AG10803 (cell line): Measurements from ENCODE around the gene LY9.

Experiments used
- DNase-seq: peaks from one replicate; pipeline ENCODE4 v3.0.0; 2010; ENCODE audit warnings: low read depth
- H3K4me3 ChIP-seq: 2 replicates; pipeline ENCODE4 v1.5.1; 2011; ENCODE audit warnings: mild to moderate bottlenecking, low read length, control low read depth
- TF ChIP-seq, protein P1 (sequence below): conservative IDR thresholded peaks from 2 replicates; pipeline ENCODE4 v1.5.1; 2011; ENCODE audit warnings: mild to moderate bottlenecking, low read length, control low read depth, inconsistent platforms

Gene LY9

DNA sequence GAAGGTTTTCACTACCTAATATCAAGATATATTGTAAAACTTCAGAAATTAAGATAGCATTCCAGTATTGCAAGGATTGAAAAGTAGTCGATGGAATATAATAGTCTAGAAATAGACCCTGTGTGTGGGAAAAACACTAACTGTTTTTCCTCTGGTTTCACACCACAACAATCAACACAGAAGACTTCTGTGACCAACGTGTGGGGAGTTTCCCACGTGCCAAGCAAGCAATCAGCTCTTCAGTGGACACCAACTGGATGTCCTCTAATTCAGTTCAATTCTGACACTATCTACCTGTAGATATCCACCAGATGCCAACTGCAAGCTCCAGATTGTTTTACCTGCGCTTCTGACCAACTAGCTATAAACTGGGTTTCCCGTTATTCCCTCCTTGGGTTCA, 54.6 kb downstream of the LY9 start:
- DNase-seq = no peak
- TF ChIP-seq, protein P1, sequence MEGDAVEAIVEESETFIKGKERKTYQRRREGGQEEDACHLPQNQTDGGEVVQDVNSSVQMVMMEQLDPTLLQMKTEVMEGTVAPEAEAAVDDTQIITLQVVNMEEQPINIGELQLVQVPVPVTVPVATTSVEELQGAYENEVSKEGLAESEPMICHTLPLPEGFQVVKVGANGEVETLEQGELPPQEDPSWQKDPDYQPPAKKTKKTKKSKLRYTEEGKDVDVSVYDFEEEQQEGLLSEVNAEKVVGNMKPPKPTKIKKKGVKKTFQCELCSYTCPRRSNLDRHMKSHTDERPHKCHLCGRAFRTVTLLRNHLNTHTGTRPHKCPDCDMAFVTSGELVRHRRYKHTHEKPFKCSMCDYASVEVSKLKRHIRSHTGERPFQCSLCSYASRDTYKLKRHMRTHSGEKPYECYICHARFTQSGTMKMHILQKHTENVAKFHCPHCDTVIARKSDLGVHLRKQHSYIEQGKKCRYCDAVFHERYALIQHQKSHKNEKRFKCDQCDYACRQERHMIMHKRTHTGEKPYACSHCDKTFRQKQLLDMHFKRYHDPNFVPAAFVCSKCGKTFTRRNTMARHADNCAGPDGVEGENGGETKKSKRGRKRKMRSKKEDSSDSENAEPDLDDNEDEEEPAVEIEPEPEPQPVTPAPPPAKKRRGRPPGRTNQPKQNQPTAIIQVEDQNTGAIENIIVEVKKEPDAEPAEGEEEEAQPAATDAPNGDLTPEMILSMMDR = no peak
- no peak overlapping the region for H3K4me3 ChIP-seq

DNA sequence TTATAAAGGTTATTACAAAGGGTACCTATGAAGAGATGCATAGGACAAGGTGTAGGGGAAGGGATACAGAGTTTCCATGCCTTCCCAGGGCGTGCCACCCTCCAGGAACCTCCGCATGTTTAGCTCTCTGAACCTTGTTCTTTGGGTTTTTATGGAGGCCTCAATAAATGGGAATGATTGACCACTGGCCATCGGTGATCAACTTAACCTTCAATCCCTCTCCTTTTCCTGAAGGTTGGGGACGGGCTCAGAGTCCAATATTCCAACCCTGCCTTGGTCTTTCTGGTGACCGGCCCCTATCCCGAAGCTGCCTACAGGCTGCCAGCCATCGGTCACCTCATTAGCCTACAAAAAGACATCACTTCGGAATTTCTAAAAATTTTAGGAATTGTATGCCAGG, 55.0 kb downstream of the LY9 start:
- no peak overlapping the region for H3K4me3 ChIP-seq
- DNase-seq = no peak
- TF ChIP-seq, protein P1 = no peak

DNA sequence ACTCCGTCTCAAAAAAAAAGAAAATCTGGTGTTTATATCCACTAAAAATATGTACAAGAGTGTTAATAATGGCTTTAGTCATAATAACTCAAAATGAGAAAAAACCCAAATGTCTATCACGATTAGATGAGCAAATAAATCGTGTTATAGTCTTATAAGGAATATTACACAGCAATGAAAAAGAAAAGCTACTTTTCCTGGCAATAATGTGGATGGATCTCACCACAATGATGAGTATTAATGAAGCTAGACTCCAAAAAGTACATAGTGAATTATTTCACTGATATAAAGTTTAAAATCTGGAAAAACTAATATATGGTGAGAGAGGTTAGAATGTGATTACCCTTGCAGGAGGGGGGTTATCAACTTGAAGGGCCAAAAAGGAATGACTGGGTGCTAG, 57.0 kb downstream of the LY9 start:
- no peak overlapping the region for H3K4me3 ChIP-seq
- TF ChIP-seq, protein P1 = no peak
- DNase-seq = no peak

DNA sequence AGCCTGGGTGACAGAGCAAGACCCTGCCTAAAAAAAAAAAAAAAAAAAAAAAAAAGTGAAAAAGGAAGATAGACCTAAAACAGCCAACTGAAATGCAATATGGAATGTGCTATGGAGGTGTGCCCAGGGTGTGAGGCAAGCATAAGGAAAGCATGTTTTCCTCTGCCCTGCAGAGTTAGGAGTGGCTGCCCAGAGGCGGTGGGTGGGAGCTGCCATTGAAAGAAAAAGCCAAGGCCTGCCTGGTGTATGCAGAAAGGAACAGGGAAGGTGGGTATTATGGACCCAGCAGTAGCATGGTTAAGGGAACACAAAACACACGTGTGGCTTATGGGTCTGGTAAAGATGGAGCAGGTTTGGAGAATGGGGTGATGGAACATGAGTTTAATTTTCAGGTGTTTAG, 57.8 kb downstream of the LY9 start:
- DNase-seq = no peak
- TF ChIP-seq, protein P1 = no peak
- no peak overlapping the region for H3K4me3 ChIP-seq

DNA sequence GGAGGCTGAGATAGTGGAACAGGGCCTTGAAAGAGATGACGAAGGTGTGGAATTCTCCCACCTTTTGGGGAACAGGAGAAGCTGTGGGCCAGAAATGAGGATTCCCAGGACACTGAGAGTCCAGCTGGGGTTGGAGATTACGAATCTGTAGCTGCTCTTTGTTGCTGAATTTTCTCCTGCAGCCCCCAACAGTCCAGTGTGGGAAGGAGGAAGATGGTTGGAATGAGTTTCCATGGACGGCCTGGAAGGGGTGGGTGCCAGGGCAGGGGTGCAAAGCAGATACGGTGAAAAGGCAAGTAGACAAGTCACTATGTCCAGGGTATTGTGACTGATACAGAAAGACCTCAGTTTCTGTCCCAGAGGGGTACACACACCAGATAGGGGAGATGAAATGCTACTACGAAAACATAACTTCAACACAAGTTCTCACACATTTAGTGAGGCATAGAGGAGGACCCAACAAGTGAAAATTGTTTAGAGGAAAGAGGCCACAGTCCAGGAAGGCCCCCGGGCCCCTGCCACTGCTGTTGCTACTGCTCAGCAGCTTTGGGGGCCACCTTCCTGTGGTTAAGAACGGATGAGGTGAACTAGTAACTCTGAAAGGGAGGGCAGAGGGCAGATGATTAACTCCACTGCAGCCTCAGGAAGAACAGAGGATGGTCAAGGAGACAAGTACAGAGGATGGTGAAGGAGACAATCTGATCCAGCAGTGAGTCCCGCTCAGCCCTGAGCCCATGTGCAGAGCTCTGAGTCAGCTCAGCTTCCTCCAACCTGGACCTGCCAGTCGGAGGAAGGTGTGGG, 59.4 kb downstream of the LY9 start:
- DNase-seq = no peak
- no peak overlapping the region for H3K4me3 ChIP-seq
- TF ChIP-seq, protein P1 = no peak

DNA sequence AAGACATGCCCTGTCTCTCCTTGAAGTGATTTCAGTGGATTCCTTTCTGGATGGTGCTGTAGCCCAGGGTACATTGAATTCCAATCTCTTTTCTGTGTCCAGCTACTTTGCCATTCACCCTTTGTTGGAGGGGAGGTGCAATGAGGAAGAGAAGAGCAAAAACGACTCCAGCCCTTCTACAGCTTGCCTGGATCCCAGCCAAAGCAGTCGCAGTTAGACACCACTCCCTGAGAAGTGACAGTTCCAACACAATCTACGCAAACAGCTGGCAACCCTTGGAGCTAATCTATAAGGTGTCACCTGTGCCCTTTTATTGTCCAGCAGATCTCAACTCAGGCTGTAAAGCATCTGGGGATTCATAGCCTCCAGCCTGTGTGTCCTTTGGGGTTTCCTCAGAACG, 62.1 kb downstream of the LY9 start:
- TF ChIP-seq, protein P1 = no peak
- no peak overlapping the region for H3K4me3 ChIP-seq
- no peak for DNase-seq

DNA sequence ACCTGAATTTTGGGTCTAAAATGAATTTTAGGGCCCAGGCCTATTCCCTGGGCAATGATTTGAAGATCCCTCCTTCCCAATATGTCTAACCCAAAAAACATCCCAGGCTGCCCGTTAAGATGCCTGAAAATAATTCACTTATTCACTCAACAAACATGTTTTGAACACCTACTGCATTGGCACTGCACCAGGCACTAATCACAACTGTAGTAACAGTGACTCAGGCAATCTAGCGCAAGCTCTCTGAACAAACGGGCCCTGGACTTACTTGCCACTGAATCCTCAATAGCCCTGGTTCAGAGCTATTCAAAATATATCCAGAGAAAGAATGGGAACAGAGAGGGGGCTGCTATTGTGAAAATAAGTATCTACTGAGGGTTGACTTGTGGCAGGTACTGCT, 62.5 kb downstream of the LY9 start:
- DNase-seq = no peak
- TF ChIP-seq, protein P1 = no peak
- no peak overlapping the region for H3K4me3 ChIP-seq
